Measurements from ENCODE around the gene NUMBL.

DNA sequence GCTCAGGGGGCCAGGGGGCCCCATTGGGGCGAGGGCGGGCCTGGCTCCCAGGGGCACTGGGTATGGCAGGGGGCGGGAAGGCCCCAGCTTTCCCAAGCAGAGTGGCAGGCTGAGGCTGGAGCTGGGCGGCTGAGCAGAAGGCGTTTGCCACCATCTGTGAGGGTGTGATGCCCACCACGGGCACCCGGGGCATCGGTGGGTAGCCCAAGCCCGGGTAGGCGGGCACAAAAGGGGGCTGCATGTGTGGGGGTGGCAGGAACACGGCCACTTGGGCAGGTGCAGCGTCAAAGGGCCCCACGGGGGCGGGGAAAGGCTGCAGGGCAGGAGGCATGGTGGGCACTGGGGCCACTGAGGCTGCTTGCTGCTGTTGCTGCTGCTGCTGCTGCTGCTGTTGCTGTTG is 22.8 kb downstream of the NUMBL start:
- TF ChIP-seq CTCF (IDR thresholded peaks at IDR 0.05) (no peak), POLR2A (IDR thresholded peaks at IDR 0.05) (no peak)

Data from right lobe of liver (tissue), 4 donors.